HG03159 (cell line): ENCODE data around the gene THBS2.
"Not testable (repeated sequence)": the region's sequence is repeated elsewhere in the genome, so short reads cannot be mapped to it uniquely, and the experiment has no call there.

Experiments used
- ATAC-seq: cut with Tn5 transposase; IDR thresholded peaks from one replicate; pipeline ENCODE4 v1.9.1; 2021; ENCODE audit warnings: mild to moderate bottlenecking, moderate library complexity; ENCODE audit not compliant: unreplicated experiment

The THBS2 gene

GRCh38 chr6:169273511-169273910, 19.9 kb upstream of the THBS2 start:
- ATAC-seq: no peak

GRCh38 chr6:169271877-169272216, 18.2 kb upstream of the THBS2 start:
- ATAC-seq: no peak

GRCh38 chr6:169271158-169271876, 17.7 kb upstream of the THBS2 start:
- ATAC-seq: no peak

GRCh38 chr6:169270077-169270380, 16.4 kb upstream of the THBS2 start:
- ATAC-seq: not testable (repeated sequence)

GRCh38 chr6:169269180-169270076, 15.8 kb upstream of the THBS2 start:
- no peak for ATAC-seq

GRCh38 chr6:169268276-169268675, 14.6 kb upstream of the THBS2 start:
- ATAC-seq: no peak

- ATAC-seq: no peak
These were observed 13.3 kb upstream of the THBS2 start for GRCh38 chr6:169266746-169267591.

GRCh38 chr6:169266261-169266660, 12.6 kb upstream of the THBS2 start:
- ATAC-seq: no peak

GRCh38 chr6:169265486-169266131, 12.0 kb upstream of the THBS2 start:
- no peak for ATAC-seq

- ATAC-seq: no peak
These were observed 10.4 kb upstream of the THBS2 start for GRCh38 chr6:169263836-169264608.

GRCh38 chr6:169263374-169263773, 9.7 kb upstream of the THBS2 start:
- ATAC-seq: no peak

GRCh38 chr6:169262602-169263001, 9.0 kb upstream of the THBS2 start:
- not testable (repeated sequence) for ATAC-seq

GRCh38 chr6:169256518-169256917, 2.9 kb upstream of the THBS2 start:
- ATAC-seq: no peak

GRCh38 chr6:169256061-169256460, 2.4 kb upstream of the THBS2 start:
- ATAC-seq: no peak

- no peak for ATAC-seq
These were observed 2.0 kb upstream of the THBS2 start for GRCh38 chr6:169255643-169256042.

GRCh38 chr6:169254456-169255316, 1.0 kb upstream of the THBS2 start:
- no peak for ATAC-seq

GRCh38 chr6:169252505-169253189, 999 bp downstream of the THBS2 start:
- no peak for ATAC-seq

- ATAC-seq: no peak
These were observed 1.7 kb downstream of the THBS2 start for GRCh38 chr6:169251822-169252504.
